Common myeloid progenitor, CD34-positive (primary cell): Measurements from ENCODE around the gene PSMD5.

Source experiments
- CTCF ChIA-PET: fragments of 350-600 bp; sonication (Branson Sonifier 250); formaldehyde crosslinking; loops from one replicate; lab custom pipeline; 2021; ENCODE audit warnings: antibody characterized with exemption; lab: Charles Lee
- POLR2A ChIA-PET: fragments of 350-600 bp; sonication (Branson Sonifier 250); formaldehyde crosslinking; loops from one replicate; lab custom pipeline; 2021; ENCODE audit warnings: antibody characterized with exemption; lab: Charles Lee
- DNase-seq, 3 donors: peaks; one replicate each; pipeline versions ENCODE4 v3.0.0 to v3.0.0-alpha.2; 2013
- H3K27ac ChIP-seq, 2 experiments: 1 replicate in 1 of 2; 2 replicates in 1 of 2; pipeline ENCODE4 v1.7.0; 2013; ENCODE audit warnings: inconsistent platforms in 2 of 2, low read length in 2 of 2, mild to moderate bottlenecking in 2 of 2, low read depth in 1 of 2, moderate library complexity in 1 of 2; ENCODE audit not compliant: severe bottlenecking in 2 of 2, insufficient read depth in 1 of 2, poor library complexity in 1 of 2
- H3K27me3 ChIP-seq, 5 experiments: replicated peaks in 2 of 5; 1 replicate in 3 of 5; 2 replicates in 2 of 5; pipeline versions ENCODE4 v1.6.1 to v1.7.0; 2013; ENCODE audit warnings: low read length in 4 of 5, mild to moderate bottlenecking in 2 of 5, moderate library complexity in 2 of 5, inconsistent platforms in 1 of 5; ENCODE audit not compliant: insufficient read depth in 5 of 5, control insufficient read depth in 4 of 5
- H3K36me3 ChIP-seq, 4 experiments: 1 replicate in 2 of 4; 2 replicates in 2 of 4; pipeline versions ENCODE4 v1.6.1 to v1.7.0; 2013; ENCODE audit warnings: low read length in 3 of 4, control low read depth in 1 of 4, mild to moderate bottlenecking in 1 of 4; ENCODE audit not compliant: control insufficient read depth in 4 of 4, insufficient read depth in 4 of 4
- H3K4me1 ChIP-seq, 4 experiments: 1 replicate in 3 of 4; 2 replicates in 1 of 4; pipeline versions ENCODE4 v1.6.1 to v1.7.1; 2013; ENCODE audit warnings: low read length in 3 of 4, mild to moderate bottlenecking in 3 of 4, control low read depth in 1 of 4, inconsistent platforms in 1 of 4, moderate library complexity in 1 of 4; ENCODE audit not compliant: control insufficient read depth in 4 of 4, insufficient read depth in 4 of 4; ENCODE audit errors: control extremely low read depth in 1 of 4
- H3K4me3 ChIP-seq, 7 experiments: 1 replicate in 4 of 7; 2 replicates in 3 of 7; pipeline versions ENCODE4 v1.5.1 to v1.7.0; 2013; ENCODE audit warnings: mild to moderate bottlenecking in 7 of 7, low read length in 6 of 7, moderate library complexity in 6 of 7, inconsistent platforms in 2 of 7, low read depth in 2 of 7, control low read depth in 1 of 7; ENCODE audit not compliant: insufficient read depth in 4 of 7, control insufficient read depth in 1 of 7; ENCODE audit errors: extremely low read depth in 1 of 7
- H3K9me3 ChIP-seq, 5 experiments: 1 replicate in 4 of 5; 2 replicates in 1 of 5; pipeline versions ENCODE4 v1.6.1 to v1.7.1; 2013; ENCODE audit warnings: low read length in 4 of 5, mild to moderate bottlenecking in 2 of 5, inconsistent platforms in 1 of 5, low read depth in 1 of 5, moderate library complexity in 1 of 5; ENCODE audit not compliant: control insufficient read depth in 4 of 5, insufficient read depth in 2 of 5; ENCODE audit errors: control extremely low read depth in 1 of 5
- WGBS: methylation state at CpG from one replicate; pipeline ENCODE4 v1.1.5; 2013; ENCODE audit not compliant: insufficient coverage; 5-methylcytosine and 5-hydroxymethylcytosine counted together

PSMD5 gene

DNA sequence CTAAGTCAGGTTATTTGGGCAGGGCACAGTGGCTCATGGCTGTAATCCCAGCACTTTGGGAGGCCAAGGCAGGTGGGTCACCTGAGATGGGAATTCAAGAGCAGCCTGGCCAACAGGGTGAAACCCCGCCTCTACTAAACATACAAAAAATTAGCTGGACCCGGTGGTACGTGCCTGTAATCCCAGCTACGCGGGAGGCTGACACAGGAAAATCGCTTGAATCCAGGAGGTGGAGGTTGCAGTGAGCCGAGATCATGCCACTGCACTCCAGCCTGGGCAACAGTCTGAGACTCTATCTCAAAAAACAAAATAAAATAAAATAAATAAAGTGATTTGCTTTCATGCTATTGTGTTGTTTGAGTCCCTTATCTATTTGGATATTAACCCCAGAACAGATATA is 41.3 kb downstream of the PSMD5 start:
- Histone ChIP-seq H3K9me3 (peaks cover 0 to 17% (median 7%) of the 10 kb centered on the region in 5 experiments), H3K4me1 (no peaks in the 10 kb centered on the region), H3K36me3 (no peaks in the 10 kb centered on the region), H3K27me3 (no peaks in the 10 kb centered on the region), H3K27ac (no peak overlapping the region), H3K4me3 (no peak overlapping the region)
- no peak for DNase-seq
- ChIA-PET POLR2A (no interaction called here), CTCF (interaction anchor here (1.0 kb wide), 1 partner anchor 10 kb away, joined by 3 read pairs; no protein-coding TSS in a partner anchor)
- 97% methylated on average over 5 of the region's 7 CpGs for WGBS

DNA sequence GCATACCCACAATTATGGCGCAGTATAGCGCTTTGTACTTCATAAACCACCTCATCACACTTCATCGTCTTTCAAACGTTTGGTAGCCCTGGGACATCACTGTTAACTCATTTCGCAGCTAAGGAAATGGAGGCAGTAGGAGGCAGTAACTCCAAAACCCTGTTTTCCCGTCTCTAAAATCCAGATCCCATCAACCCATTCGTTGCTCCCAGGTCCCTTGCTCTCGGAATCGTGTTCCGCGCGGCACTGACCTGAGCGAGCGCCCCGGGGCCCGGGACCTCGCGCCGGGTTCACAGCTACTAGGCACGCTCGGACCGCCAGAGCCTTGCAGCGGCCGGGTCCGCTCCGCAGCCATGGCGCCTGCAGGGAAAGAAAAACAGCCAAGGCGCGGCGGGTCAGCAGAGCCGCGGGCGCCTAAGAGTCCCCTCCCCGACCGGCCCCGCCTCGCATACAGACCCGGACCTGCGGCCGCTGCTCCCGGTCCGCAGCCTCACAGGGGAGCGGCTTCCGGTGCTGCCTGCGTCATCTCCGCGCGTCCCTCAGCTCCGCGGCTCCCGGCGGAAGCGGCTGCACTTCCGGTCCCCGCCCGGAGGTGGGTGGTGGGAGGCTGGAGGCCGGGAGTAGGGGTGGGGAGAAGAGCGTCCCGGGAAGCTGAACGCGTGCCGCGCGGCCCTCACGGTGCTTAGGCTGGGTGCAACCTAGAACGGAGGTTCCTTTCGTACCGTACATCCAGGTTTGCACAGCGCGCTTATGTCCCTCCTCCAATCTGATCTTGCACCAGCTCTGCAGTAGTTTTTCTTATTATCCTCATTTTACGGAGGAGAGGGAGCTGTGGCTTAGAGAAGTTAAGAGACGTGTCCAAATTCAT is 49.6 kb downstream of the PSMD5 start, which contains the start of gene FBXW2:
Gene FBXW2, minus strand, starts transcription at position 519 of the 868 bp plus-strand sequence. CDS start 5,158 bp downstream, outside the sequence.
- peaks cover 13 to 27% (median 21%) of the 10 kb centered on the region in 4 experiments for H3K4me1 ChIP-seq
- peak; percentile 84 to 93 (median 87) for DNase-seq
- H3K27ac ChIP-seq: peak within 1 kb of the TSS; percentile 90 to 94
- POLR2A ChIA-PET: interaction anchor here (0.9 to 1.4 kb wide), 5 partner anchors 12 to 49 kb away, joined by 3 to 6 read pairs (median 5); partner anchors contain the start of gene PSMD5
- H3K27me3 ChIP-seq: no peaks in the 10 kb centered on the region
- CTCF ChIA-PET: interaction anchor here (0.6 to 1.4 kb wide), 2 partner anchors 50 to 349 kb away, joined by 3 to 5 read pairs; partner anchors contain the start of gene PSMD5
- H3K4me3 ChIP-seq: peak within 1 kb of the TSS; percentile 78 to 99 (median 96)
- peaks cover 0 to 15% (median 5%) of the 10 kb centered on the region in 4 experiments for H3K36me3 ChIP-seq
- WGBS: 0% methylated on average over 49 of the region's 72 CpGs
- no peaks in the 10 kb centered on the region for H3K9me3 ChIP-seq

DNA sequence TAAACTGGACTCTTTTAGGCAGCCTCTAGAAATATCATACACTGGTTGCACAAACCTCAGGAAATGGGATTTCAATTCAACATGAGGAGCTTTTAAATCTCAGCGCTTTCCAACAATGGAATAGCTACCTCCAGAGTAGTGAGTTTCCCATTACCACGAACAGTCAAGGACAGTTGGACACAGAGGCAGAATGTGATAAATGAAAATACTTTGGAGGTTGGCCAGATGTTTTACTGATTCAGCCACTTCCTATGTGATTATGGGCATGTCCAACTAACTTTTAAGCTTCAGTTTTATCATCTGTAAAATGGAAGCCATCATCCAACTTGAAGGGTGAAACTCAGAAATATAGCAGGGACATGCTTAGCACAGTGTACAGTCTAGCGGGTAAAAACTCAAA is 51.6 kb downstream of the PSMD5 start:
- ChIA-PET CTCF (interaction anchor here (0.6 to 1.5 kb wide), 4 partner anchors 17 to 558 kb away, joined by 3 to 4 read pairs (median 4); no protein-coding TSS in a partner anchor), POLR2A (no interaction called here)
- Histone ChIP-seq H3K4me1 (peaks cover 13 to 28% (median 21%) of the 10 kb centered on the region in 4 experiments), H3K9me3 (no peaks in the 10 kb centered on the region), H3K27me3 (no peaks in the 10 kb centered on the region), H3K36me3 (peaks cover 6 to 27% (median 18%) of the 10 kb centered on the region in 4 experiments), H3K4me3 (no peak overlapping the region), H3K27ac (peak overlapping the region in 1 of 2 experiments; percentile 94)
- WGBS: 97% methylated on average over 3 of the region's 3 CpGs
- DNase-seq: no peak

DNA sequence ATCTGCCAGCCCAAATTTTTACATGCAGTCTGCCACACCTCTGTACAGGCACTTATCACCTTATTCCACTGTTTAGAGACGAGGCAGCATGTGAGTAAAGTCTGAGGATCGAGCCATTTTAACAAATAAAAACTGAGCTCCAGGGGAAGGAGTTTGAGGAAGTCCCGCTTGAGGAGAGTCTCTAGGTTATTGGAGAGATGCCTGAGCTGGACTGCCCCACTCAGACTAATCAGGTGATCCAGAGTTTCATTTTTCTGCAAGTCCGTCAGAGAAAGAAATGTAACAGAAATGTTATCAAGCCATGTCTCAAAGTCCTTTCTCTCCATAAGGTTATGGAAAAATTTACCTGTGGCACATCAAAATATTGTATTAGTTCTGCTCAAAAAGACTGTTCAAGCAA is 54.8 kb downstream of the PSMD5 start:
- ChIA-PET CTCF (interaction anchor here (1.7 kb wide), 1 partner anchor 10 kb away, joined by 6 read pairs; no protein-coding TSS in a partner anchor), POLR2A (no interaction called here)
- DNase-seq: peak in 1 of 3 donors; percentile 22
- peaks cover 9 to 19% (median 14%) of the 10 kb centered on the region in 4 experiments for H3K4me1 ChIP-seq
- no peaks in the 10 kb centered on the region for H3K9me3 ChIP-seq
- H3K27ac ChIP-seq: peak overlapping the region in 1 of 2 experiments; percentile 39
- peaks cover 13 to 36% (median 24%) of the 10 kb centered on the region in 4 experiments for H3K36me3 ChIP-seq
- 31% methylated on average over 3 of the region's 4 CpGs for WGBS
- no peaks in the 10 kb centered on the region for H3K27me3 ChIP-seq
- H3K4me3 ChIP-seq: no peak overlapping the region

DNA sequence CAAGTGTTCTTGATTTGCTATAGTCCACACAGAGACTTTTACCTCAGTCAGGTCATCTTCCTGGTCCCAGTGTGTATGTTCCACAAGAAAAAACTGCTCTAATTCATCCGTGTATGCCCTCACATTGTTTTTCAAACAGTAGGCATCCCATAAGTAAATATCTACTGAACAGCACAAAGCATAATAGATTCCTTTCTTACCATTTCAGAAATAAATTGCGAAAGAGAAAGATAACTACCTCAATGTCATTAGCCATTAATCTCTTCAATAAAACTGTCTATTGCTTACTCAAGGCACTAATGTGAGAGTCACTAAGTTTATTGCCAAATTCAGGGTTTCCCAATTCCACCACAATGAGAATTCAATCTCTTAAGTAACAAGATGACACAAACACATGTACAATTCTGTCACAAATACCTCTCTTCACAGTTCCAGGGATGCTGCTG is 59.1 kb downstream of the PSMD5 start:
- Histone ChIP-seq H3K27ac (no peak overlapping the region), H3K9me3 (no peaks in the 10 kb centered on the region), H3K4me3 (no peak overlapping the region), H3K36me3 (peaks cover 13 to 45% (median 24%) of the 10 kb centered on the region in 4 experiments), H3K4me1 (peaks cover 0 to 2% (median 0%) of the 10 kb centered on the region in 4 experiments), H3K27me3 (no peaks in the 10 kb centered on the region)
- POLR2A ChIA-PET: no interaction called here
- DNase-seq: peak; percentile 14 to 52 (median 48)
- CTCF ChIA-PET: no interaction called here
- 95% methylated on average over 2 of the region's 2 CpGs for WGBS

DNA sequence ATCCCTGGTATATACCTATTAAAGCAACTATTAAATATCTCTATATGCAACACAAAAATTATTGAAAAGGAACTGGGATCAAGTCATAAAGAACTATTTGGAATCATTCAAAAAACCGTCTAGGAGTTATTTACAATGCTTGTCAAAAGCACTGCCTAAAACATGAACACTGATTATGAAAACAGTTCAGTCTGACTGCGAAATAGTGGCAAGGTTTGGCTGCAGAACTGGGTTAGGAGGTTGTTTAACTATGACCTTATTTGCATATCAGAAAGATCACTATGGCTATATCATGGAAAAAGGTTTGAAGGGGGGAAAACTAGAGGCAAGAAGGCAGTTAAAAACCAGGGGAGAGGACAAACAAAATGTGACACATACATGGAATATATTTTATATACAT is 61.5 kb downstream of the PSMD5 start:
- Histone ChIP-seq H3K4me1 (no peaks in the 10 kb centered on the region), H3K4me3 (no peak overlapping the region), H3K27me3 (no peaks in the 10 kb centered on the region), H3K27ac (no peak overlapping the region), H3K9me3 (no peaks in the 10 kb centered on the region), H3K36me3 (peaks cover 10 to 53% (median 31%) of the 10 kb centered on the region in 4 experiments)
- CTCF ChIA-PET: interaction anchor here (1.3 kb wide), 2 partner anchors 8 to 16 kb away, joined by 3 to 4 read pairs; no protein-coding TSS in a partner anchor
- WGBS: 100% methylated on average over 1 of the region's 2 CpGs
- POLR2A ChIA-PET: no interaction called here
- DNase-seq: no peak
